Measurements from ENCODE around the gene SERINC5. TPM values are rescaled to one million over a fixed set of nuclear protein-coding genes. Genes with fewer than 3 reads are reported as not detected.

Gene SERINC5
- total and polyA plus RNA-seq, 12 donors: 14.4 to 258 (median 88.0) TPM

DNA sequence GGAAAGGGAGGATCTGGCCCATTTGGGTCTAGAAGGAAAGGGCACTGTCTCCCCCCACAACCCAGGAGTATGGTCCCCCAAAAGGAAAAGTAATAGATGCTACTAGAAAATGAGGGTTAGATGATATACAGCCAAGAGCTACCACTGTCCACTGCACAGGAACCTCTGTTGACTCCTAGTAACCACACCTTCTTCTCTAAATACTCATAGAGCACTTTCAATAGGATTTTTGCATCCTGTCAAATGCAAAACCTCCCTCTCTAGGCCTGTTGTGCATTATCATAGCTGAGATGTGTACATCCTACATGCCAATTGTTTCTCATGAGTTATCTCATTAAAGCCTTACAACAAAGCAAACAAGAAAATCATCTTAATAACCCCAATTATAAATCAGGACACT is 153.9 kb downstream of the SERINC5 start:
- Histone ChIP-seq H3K27ac (no peak overlapping the region), H3K36me3 (replicated peaks in 1 of 2) (no peaks in the 10 kb centered on the region), H3K9me3 (replicated peaks in 1 of 3) (no peaks in the 10 kb centered on the region), H3K27me3 (no peaks in the 10 kb centered on the region), H3K4me3 (no peak overlapping the region), H3K4me1 (replicated peaks in 1 of 2) (no peaks in the 10 kb centered on the region)
- no peak for DNase-seq
- intact Hi-C loops (cut with DNase I): no loop called here
- TF ChIP-seq, protein P1, sequence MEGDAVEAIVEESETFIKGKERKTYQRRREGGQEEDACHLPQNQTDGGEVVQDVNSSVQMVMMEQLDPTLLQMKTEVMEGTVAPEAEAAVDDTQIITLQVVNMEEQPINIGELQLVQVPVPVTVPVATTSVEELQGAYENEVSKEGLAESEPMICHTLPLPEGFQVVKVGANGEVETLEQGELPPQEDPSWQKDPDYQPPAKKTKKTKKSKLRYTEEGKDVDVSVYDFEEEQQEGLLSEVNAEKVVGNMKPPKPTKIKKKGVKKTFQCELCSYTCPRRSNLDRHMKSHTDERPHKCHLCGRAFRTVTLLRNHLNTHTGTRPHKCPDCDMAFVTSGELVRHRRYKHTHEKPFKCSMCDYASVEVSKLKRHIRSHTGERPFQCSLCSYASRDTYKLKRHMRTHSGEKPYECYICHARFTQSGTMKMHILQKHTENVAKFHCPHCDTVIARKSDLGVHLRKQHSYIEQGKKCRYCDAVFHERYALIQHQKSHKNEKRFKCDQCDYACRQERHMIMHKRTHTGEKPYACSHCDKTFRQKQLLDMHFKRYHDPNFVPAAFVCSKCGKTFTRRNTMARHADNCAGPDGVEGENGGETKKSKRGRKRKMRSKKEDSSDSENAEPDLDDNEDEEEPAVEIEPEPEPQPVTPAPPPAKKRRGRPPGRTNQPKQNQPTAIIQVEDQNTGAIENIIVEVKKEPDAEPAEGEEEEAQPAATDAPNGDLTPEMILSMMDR (IDR thresholded peaks at IDR 0.05): no peak
- no peak for TF ChIP-seq POLR2A (IDR thresholded peaks at IDR 0.05)

DNA sequence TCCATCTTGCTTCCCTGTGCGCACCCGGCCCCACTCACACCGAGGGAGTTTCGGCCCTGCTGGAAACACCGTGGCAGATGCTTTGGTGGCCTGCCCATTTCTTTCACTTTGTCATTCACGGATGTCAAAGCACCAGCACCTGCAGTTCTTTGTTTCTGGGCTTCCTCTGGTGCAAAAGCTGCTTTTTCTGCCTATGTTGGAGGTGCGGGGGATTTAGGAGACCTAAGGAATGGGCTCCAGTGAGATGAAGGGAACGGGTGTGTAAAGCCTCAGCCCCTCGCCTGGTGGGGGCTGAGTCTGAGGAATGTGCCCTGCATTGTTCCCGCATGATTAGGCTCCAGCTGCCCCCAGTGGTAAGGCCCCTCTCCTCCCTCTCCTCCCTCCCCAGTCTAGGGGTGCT is 158.4 kb downstream of the SERINC5 start:
- intact Hi-C loops (cut with DNase I): loop anchor here in 1 of 2 donors (10.0 kb wide), 1 partner anchor 177 kb away; no protein-coding TSS in a partner anchor
- H3K4me3 ChIP-seq: no peak overlapping the region
- WGBS, 4 donors: 92 to 95% (median 94%) methylated on average over 10 of the region's 10 CpGs
- no peak for TF ChIP-seq POLR2A (IDR thresholded peaks at IDR 0.05)
- TF ChIP-seq, protein P1 (IDR thresholded peaks at IDR 0.05): no peak
- no peaks in the 10 kb centered on the region for H3K4me1 ChIP-seq (replicated peaks in 1 of 2)
- H3K27ac ChIP-seq: no peak overlapping the region
- H3K36me3 ChIP-seq (replicated peaks in 1 of 2): no peaks in the 10 kb centered on the region
- DNase-seq: no peak
- H3K9me3 ChIP-seq (replicated peaks in 1 of 3): no peaks in the 10 kb centered on the region
- H3K27me3 ChIP-seq: no peaks in the 10 kb centered on the region

DNA sequence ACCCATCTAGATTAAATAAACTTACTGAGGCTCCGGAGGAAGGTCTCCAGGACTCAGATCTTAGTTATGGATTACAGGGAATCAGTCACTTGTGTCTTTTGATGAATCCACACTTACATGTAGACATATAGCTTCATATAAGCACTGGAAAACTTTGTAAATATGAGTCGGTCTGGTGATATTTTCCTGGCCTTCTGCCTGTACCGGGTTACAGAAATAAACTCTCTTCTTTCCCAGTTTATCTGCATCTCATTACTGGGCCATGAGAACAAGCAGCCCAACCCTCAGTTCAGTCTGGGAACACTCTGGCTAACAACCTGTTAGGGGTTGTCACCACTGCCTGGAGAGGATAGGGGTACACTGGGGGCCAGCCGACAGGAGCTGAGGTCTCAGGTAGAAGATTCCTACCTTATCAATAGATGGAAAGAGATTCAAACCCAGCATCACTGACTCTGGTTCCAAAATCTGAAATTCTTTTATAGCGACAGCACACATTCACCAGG is 161.6 kb downstream of the SERINC5 start:
- 64 to 75% (median 67%) methylated on average over 5 of the region's 5 CpGs for WGBS, 4 donors
- TF ChIP-seq POLR2A (IDR thresholded peaks at IDR 0.05): no peak
- TF ChIP-seq, protein P1 (IDR thresholded peaks at IDR 0.05): no peak

DNA sequence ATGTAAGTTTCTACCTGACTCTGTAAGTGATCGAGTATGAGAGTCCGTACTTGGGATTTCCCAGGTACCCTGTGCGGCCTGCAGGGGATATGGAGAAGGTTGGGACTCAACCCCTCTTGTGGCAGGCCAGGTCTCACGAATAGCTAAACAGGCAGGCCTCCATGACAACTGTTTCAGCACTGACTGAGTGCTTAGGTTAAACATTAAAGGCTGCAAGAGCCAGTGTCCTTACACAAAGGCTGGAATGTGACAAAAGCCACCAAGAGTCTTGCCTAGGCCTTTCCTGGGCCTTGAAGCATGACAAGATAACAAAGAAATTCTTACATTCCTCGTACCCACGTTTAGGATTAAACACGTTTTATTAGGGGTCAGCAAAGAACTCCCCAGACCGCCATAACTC is 162.1 kb downstream of the SERINC5 start:
- 56 to 82% (median 75%) methylated on average over 7 to 8 of the region's 8 CpGs for WGBS, 4 donors
- no peaks in the 10 kb centered on the region for H3K9me3 ChIP-seq (replicated peaks in 1 of 3)
- intact Hi-C loops (cut with DNase I): loop anchor here (5.0 to 10.0 kb wide), 2 partner anchors 181 to 214 kb away; no protein-coding TSS in a partner anchor
- H3K4me3 ChIP-seq: no peak overlapping the region
- no peak for DNase-seq
- H3K27me3 ChIP-seq: no peaks in the 10 kb centered on the region
- no peaks in the 10 kb centered on the region for H3K4me1 ChIP-seq (replicated peaks in 1 of 2)
- no peak for TF ChIP-seq POLR2A (IDR thresholded peaks at IDR 0.05)
- TF ChIP-seq, protein P1 (IDR thresholded peaks at IDR 0.05): no peak
- H3K27ac ChIP-seq: no peak overlapping the region
- no peaks in the 10 kb centered on the region for H3K36me3 ChIP-seq (replicated peaks in 1 of 2)

More for the DNA sequence above, 161.6 kb downstream of the SERINC5 start:
- Histone ChIP-seq H3K27me3 (no peaks in the 10 kb centered on the region), H3K4me1 (replicated peaks in 1 of 2) (no peaks in the 10 kb centered on the region), H3K9me3 (replicated peaks in 1 of 3) (no peaks in the 10 kb centered on the region), H3K36me3 (replicated peaks in 1 of 2) (no peaks in the 10 kb centered on the region), H3K4me3 (no peak overlapping the region), H3K27ac (no peak overlapping the region)
- DNase-seq: no peak
- intact Hi-C loops (cut with DNase I): loop anchor here (5.0 to 10.0 kb wide), 2 partner anchors 181 to 213 kb away; no protein-coding TSS in a partner anchor

Data from adrenal gland (tissue), 12 donors.